ENCODE data around the gene TCF4.

DNA sequence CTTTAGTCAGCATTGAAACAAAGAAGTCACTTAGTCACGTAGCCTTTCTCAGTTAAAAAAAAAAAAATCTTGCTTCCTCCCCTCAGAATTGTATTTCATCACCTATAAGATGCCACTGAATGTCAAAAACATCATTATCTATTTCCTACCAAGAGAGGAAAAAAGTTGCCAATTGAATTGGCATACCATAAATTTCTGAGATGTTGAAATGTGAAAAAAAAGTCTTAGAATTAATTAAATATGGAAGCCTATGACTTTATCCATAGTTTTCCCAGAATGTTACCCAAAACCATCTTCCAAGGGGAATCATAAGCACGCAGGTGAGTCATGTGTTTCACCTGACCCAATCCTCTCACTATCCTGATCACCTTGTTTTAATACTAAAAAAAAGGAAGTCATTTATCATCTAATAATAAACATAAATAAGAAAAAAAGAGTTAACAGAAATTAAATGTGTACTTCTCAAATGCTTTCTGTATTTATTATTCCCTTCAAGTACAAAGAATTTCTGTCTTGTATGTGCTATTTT is 205.7 kb downstream of the TCF4 start:
- TF ChIP-seq, protein P1, sequence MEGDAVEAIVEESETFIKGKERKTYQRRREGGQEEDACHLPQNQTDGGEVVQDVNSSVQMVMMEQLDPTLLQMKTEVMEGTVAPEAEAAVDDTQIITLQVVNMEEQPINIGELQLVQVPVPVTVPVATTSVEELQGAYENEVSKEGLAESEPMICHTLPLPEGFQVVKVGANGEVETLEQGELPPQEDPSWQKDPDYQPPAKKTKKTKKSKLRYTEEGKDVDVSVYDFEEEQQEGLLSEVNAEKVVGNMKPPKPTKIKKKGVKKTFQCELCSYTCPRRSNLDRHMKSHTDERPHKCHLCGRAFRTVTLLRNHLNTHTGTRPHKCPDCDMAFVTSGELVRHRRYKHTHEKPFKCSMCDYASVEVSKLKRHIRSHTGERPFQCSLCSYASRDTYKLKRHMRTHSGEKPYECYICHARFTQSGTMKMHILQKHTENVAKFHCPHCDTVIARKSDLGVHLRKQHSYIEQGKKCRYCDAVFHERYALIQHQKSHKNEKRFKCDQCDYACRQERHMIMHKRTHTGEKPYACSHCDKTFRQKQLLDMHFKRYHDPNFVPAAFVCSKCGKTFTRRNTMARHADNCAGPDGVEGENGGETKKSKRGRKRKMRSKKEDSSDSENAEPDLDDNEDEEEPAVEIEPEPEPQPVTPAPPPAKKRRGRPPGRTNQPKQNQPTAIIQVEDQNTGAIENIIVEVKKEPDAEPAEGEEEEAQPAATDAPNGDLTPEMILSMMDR (IDR thresholded peaks at IDR 0.05; ENCODE audit: low read depth, low read length, missing input control), result no peak
- no peak for TF ChIP-seq EGR1 (IDR thresholded peaks at IDR 0.05; ENCODE audit: low read depth in 2 of 2)
- TF ChIP-seq JUND (IDR thresholded peaks at IDR 0.05), result no peak
- no peak for TF ChIP-seq GABPA (IDR thresholded peaks at IDR 0.05 in 1 of 2, conservative IDR thresholded peaks at IDR 0.05 in 1 of 2)
- TF ChIP-seq MAX (IDR thresholded peaks at IDR 0.05), result no peak
- no peak for TF ChIP-seq TAF1 (conservative IDR thresholded peaks at IDR 0.05)
- TF ChIP-seq, protein P2, sequence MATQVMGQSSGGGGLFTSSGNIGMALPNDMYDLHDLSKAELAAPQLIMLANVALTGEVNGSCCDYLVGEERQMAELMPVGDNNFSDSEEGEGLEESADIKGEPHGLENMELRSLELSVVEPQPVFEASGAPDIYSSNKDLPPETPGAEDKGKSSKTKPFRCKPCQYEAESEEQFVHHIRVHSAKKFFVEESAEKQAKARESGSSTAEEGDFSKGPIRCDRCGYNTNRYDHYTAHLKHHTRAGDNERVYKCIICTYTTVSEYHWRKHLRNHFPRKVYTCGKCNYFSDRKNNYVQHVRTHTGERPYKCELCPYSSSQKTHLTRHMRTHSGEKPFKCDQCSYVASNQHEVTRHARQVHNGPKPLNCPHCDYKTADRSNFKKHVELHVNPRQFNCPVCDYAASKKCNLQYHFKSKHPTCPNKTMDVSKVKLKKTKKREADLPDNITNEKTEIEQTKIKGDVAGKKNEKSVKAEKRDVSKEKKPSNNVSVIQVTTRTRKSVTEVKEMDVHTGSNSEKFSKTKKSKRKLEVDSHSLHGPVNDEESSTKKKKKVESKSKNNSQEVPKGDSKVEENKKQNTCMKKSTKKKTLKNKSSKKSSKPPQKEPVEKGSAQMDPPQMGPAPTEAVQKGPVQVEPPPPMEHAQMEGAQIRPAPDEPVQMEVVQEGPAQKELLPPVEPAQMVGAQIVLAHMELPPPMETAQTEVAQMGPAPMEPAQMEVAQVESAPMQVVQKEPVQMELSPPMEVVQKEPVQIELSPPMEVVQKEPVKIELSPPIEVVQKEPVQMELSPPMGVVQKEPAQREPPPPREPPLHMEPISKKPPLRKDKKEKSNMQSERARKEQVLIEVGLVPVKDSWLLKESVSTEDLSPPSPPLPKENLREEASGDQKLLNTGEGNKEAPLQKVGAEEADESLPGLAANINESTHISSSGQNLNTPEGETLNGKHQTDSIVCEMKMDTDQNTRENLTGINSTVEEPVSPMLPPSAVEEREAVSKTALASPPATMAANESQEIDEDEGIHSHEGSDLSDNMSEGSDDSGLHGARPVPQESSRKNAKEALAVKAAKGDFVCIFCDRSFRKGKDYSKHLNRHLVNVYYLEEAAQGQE (IDR thresholded peaks at IDR 0.05), result no peak
- TF ChIP-seq ATF3 (IDR thresholded peaks at IDR 0.05), result no peak
